OCI-LY1 (cell line): ENCODE results near the gene MOSPD2.

Experiments used
- H2AFZ ChIP-seq: fragments of 200-600 bp; sonication (generic), shearing (Covaris generic); 2 replicates; pipeline ENCODE4 v1.6.0; 2014; ENCODE audit warnings: antibody characterized with exemption, mild to moderate bottlenecking, low read length
- H3F3A ChIP-seq: fragments of 200-600 bp; sonication (generic), shearing (Covaris generic); 2 replicates; pipeline ENCODE4 v1.6.0; 2014; ENCODE audit warnings: mild to moderate bottlenecking, antibody characterized with exemption, low read length, moderate library complexity; ENCODE audit not compliant: insufficient read depth
- H3K27ac ChIP-seq: fragments of 200-600 bp; sonication (generic); 2 replicates; pipeline ENCODE4 v1.5.1; 2014; ENCODE audit warnings: low read length, mixed run types, mild to moderate bottlenecking, low read depth; ENCODE audit not compliant: poor library complexity, severe bottlenecking
- H3K27me3 ChIP-seq: fragments of 200-600 bp; sonication (generic); 2 replicates; pipeline ENCODE4 v1.6.0; 2014; ENCODE audit warnings: antibody characterized with exemption, mild to moderate bottlenecking, low read length, moderate library complexity; ENCODE audit not compliant: insufficient read depth
- H3K36me3 ChIP-seq: fragments of 200-600 bp; sonication (generic); 2 replicates; pipeline ENCODE4 v1.6.1; 2014; ENCODE audit warnings: mild to moderate bottlenecking, antibody characterized with exemption, low read length, moderate library complexity, mixed read lengths; ENCODE audit not compliant: insufficient read depth
- H3K4me1 ChIP-seq: fragments of 200-600 bp; sonication (generic); 2 replicates; pipeline ENCODE4 v1.5.1; 2014; ENCODE audit warnings: mild to moderate bottlenecking, low read length, moderate library complexity; ENCODE audit not compliant: insufficient read depth, severe bottlenecking
- H3K4me2 ChIP-seq: fragments of 200-600 bp; sonication (generic), shearing (Covaris generic); 2 replicates; pipeline ENCODE4 v1.6.1; 2014; ENCODE audit warnings: low read length
- H3K4me3 ChIP-seq: fragments of 200-600 bp; sonication (generic); 2 replicates; pipeline ENCODE4 v1.5.1; 2014; ENCODE audit warnings: low read length, low read depth, mild to moderate bottlenecking, mixed read lengths; ENCODE audit not compliant: poor library complexity, severe bottlenecking
- H3K79me2 ChIP-seq: fragments of 200-600 bp; shearing (Covaris generic); 2 replicates; pipeline ENCODE4 v1.6.1; 2016; ENCODE audit warnings: mixed run types, low read length, mixed read lengths; ENCODE audit not compliant: insufficient read depth
- H3K9ac ChIP-seq: fragments of 200-600 bp; sonication (generic), shearing (Covaris generic); 2 replicates; pipeline ENCODE4 v1.6.1; 2014; ENCODE audit warnings: mild to moderate bottlenecking, low read length, mixed read lengths
- H3K9me2 ChIP-seq: fragments of 200-600 bp; sonication (generic), shearing (Covaris generic); 2 replicates; pipeline ENCODE4 v1.6.1; 2014; ENCODE audit warnings: low read depth, mild to moderate bottlenecking, low read length, mixed read lengths
- H3K9me3 ChIP-seq: fragments of 200-600 bp; shearing (Covaris generic); 2 replicates; pipeline ENCODE4 v1.6.1; 2014; ENCODE audit warnings: low read length, mixed read lengths
- H4K20me1 ChIP-seq: fragments of 200-600 bp; sonication (generic), shearing (Covaris generic); 2 replicates; pipeline ENCODE4 v1.6.0; 2016; ENCODE audit warnings: mild to moderate bottlenecking, low read length; ENCODE audit not compliant: insufficient read depth
- EZH2 ChIP-seq: fragments of 200-600 bp; sonication (generic), shearing (Covaris generic); IDR thresholded peaks from 2 replicates; pipeline ENCODE4 v1.8.0; 2017; ENCODE audit warnings: borderline replicate concordance, mixed run types, mild to moderate bottlenecking, antibody characterized with exemption, low read length, moderate library complexity, mixed read lengths
- TF ChIP-seq, protein P1 (sequence below): fragments of 200-600 bp; sonication (generic), shearing (Covaris generic); IDR thresholded peaks from 2 replicates; pipeline ENCODE4 v1.5.1; 2017; ENCODE audit warnings: mild to moderate bottlenecking, antibody characterized with exemption, low read length, moderate library complexity, mixed read lengths

Gene MOSPD2

GRCh38 chrX:14832151-14832550 lies 41.1 kb upstream of the MOSPD2 start:
- Histone ChIP-seq H3K27ac (no peak overlapping the region), H3K79me2 (no peaks in the 10 kb centered on the region), H2AFZ (no peak overlapping the region), H4K20me1 (no peaks in the 10 kb centered on the region), H3F3A (no peaks in the 10 kb centered on the region), H3K4me1 (no peaks in the 10 kb centered on the region), H3K9ac (no peak overlapping the region), H3K9me2 (no peaks in the 10 kb centered on the region), H3K4me3 (no peak overlapping the region), H3K27me3 (no peaks in the 10 kb centered on the region), H3K36me3 (peaks cover 18% of the 10 kb centered on the region), H3K4me2 (no peak overlapping the region), H3K9me3 (no peaks in the 10 kb centered on the region)
- TF ChIP-seq, protein P1, sequence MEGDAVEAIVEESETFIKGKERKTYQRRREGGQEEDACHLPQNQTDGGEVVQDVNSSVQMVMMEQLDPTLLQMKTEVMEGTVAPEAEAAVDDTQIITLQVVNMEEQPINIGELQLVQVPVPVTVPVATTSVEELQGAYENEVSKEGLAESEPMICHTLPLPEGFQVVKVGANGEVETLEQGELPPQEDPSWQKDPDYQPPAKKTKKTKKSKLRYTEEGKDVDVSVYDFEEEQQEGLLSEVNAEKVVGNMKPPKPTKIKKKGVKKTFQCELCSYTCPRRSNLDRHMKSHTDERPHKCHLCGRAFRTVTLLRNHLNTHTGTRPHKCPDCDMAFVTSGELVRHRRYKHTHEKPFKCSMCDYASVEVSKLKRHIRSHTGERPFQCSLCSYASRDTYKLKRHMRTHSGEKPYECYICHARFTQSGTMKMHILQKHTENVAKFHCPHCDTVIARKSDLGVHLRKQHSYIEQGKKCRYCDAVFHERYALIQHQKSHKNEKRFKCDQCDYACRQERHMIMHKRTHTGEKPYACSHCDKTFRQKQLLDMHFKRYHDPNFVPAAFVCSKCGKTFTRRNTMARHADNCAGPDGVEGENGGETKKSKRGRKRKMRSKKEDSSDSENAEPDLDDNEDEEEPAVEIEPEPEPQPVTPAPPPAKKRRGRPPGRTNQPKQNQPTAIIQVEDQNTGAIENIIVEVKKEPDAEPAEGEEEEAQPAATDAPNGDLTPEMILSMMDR = no peak
- TF ChIP-seq EZH2 = no peak

DNA sequence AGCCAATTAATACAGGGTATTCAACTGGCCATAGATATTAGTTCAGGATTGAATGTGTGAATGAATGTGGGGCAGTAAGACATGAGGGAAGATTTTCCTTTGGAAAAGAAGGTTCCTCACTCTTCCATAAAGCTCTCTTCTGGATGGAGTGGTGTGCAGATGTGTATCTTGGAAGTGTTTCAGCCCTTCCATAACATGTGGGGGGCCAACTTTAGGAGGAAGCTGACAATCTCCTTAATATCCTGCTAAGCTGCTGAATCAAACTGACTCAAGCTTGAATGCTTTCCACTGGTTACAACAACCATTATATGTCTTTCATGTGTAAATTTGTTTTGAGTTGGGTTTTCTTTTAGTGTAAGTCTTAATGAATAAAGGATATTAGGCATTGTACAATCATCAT lies 40.6 kb upstream of the MOSPD2 start:
- Histone ChIP-seq H3K9me2 (no peaks in the 10 kb centered on the region), H3K27ac (no peak overlapping the region), H3K36me3 (peaks cover 22% of the 10 kb centered on the region), H3F3A (no peaks in the 10 kb centered on the region), H3K4me2 (no peak overlapping the region), H3K9ac (no peak overlapping the region), H3K79me2 (no peaks in the 10 kb centered on the region), H3K9me3 (no peaks in the 10 kb centered on the region), H3K27me3 (no peaks in the 10 kb centered on the region), H3K4me1 (no peaks in the 10 kb centered on the region), H3K4me3 (no peak overlapping the region), H2AFZ (no peak overlapping the region), H4K20me1 (no peaks in the 10 kb centered on the region)
- TF ChIP-seq EZH2 = no peak
- TF ChIP-seq, protein P1 = no peak

- Histone ChIP-seq H3K9me2 (no peaks in the 10 kb centered on the region), H3K27ac (no peak overlapping the region), H3F3A (no peaks in the 10 kb centered on the region), H3K9me3 (no peaks in the 10 kb centered on the region), H3K79me2 (no peaks in the 10 kb centered on the region), H3K9ac (no peak overlapping the region), H3K27me3 (no peaks in the 10 kb centered on the region), H3K36me3 (peaks cover 44% of the 10 kb centered on the region), H3K4me1 (no peaks in the 10 kb centered on the region), H4K20me1 (no peaks in the 10 kb centered on the region), H3K4me3 (no peak overlapping the region), H2AFZ (no peak overlapping the region), H3K4me2 (no peak overlapping the region)
- TF ChIP-seq, protein P1 = no peak
- TF ChIP-seq EZH2 = no peak
Measured at GRCh38 chrX:14837155-14837554, 36.1 kb upstream of the MOSPD2 start.
